Heart left ventricle (tissue), 13 donors: Measurements from ENCODE around the gene HCAR1.

Source experiments
- POLR2A ChIP-seq, 2 donors: fragments of 450-650 bp; IDR thresholded peaks; one replicate each; pipeline ENCODE4 v1.6.1; 2017; ENCODE audit warnings: antibody characterized with exemption in 2 of 2, mild to moderate bottlenecking in 2 of 2, moderate library complexity in 2 of 2
- TF ChIP-seq, protein P1 (sequence below), 12 donors: fragments of 200-600 bp; sonication (generic) in 4 of 12; IDR thresholded peaks; one replicate each; pipeline versions ENCODE4 v1.5.0 to v1.8.0; 2018 to 2022; ENCODE audit warnings: antibody characterized with exemption in 12 of 12, mild to moderate bottlenecking in 5 of 12
- donor health status: ischemic (EF 13 %, LVEDD 7.1; RV severe dilation, severe dysfunction).
- donor health status: DM: no; HTN: yes; CAD: no.
- donor health status: DM: no; HTN: no; CAD: no.
- donor health status: ischemic (EF 25% LVEDD 6.9; RV normal size, moderate dysfunction).
- donor health status: ischemic (EF 25% LVEDD 5.7; RV mildly dilated, moderate dysfunction).
- donor health status: ischemic (EF 35%, LVEDD 5.7; RV mildly dilated, moderate dysfunction).
- donor health status: nonischemic (EF 11% LVEDD 7.7; RV severe dilation, severe dysfunction).
- donor health status: DM: yes; HTN: yes; CAD: no.
- donor health status: PGD.
- donor health status: ischemic (EF 29% LVEDD 5.4; RV normal size, mild dysfunction).
- donor health status: nonischemic (EF 23%, LVEDD 6.1; RV moderate dilation, normal function).

DNA sequence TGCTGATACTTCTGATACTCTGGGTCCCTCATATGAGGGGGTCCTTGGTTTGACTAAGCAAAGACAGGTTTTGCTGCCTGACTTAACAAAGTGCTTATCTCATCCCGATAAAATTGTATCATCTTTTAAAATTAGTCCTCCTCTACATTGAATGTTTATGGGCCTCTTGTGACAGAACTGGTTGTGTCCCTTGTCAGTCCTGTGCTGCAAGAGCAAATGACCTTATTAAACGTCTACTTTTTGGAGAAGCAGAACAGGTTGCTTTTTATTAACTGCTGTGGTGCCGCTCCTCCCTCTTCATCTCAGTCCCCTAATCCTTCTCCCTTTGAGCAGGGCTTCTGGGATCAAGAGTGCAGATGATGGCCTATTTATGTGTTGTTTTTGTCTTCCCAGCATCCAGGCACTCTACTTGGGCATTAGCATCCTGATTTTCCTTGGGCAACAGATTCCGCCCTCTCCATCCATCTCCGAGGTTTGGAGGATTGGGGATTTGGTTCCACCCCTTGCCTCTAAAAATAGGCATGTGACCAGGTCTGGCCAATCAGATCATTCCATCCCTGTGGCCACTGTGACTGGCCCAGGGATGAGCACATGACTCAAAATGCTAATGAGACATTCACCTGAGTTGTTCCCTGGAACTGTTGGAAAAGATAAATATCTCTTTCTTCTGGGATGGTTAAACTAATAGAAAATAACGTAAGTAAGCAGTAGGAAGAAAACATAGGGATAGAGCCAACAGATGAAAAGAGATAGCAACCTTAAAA is 19.1 kb upstream of the HCAR1 start:
- TF ChIP-seq, protein P1, sequence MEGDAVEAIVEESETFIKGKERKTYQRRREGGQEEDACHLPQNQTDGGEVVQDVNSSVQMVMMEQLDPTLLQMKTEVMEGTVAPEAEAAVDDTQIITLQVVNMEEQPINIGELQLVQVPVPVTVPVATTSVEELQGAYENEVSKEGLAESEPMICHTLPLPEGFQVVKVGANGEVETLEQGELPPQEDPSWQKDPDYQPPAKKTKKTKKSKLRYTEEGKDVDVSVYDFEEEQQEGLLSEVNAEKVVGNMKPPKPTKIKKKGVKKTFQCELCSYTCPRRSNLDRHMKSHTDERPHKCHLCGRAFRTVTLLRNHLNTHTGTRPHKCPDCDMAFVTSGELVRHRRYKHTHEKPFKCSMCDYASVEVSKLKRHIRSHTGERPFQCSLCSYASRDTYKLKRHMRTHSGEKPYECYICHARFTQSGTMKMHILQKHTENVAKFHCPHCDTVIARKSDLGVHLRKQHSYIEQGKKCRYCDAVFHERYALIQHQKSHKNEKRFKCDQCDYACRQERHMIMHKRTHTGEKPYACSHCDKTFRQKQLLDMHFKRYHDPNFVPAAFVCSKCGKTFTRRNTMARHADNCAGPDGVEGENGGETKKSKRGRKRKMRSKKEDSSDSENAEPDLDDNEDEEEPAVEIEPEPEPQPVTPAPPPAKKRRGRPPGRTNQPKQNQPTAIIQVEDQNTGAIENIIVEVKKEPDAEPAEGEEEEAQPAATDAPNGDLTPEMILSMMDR (IDR thresholded peaks at IDR 0.05), result no peak
- no peak for TF ChIP-seq POLR2A (IDR thresholded peaks at IDR 0.05)
